Skin of body (tissue), 2 donors: Measurements from ENCODE around the gene DDX49. TPM values are rescaled to one million over a fixed set of nuclear protein-coding genes. Genes with fewer than 3 reads are reported as not detected.
"Not testable (repeated sequence)": the region's sequence is repeated elsewhere in the genome, so short reads cannot be mapped to it uniquely, and the experiment has no call there.

Experiments used
- DNase-seq: peaks from one replicate; lab custom pipeline; 2025; lab: John Stamatoyannopoulos, UW
- total RNA-seq: library from RNA; depleted of rRNA; stranded (reverse); fragments of >200 nt; gene quantifications from one replicate; pipeline ENCODE4 v1.2.3, GENCODE V29; 2014

DDX49 gene
- total RNA-seq, 1 donor from 2014 or later = 31.8 TPM

- no peak for DNase-seq
These were observed 22.3 kb downstream of the DDX49 start for GRCh38 chr19:18941628-18942354.

- no peak for DNase-seq
These were observed 23.2 kb downstream of the DDX49 start for GRCh38 chr19:18942692-18943091.

DNA sequence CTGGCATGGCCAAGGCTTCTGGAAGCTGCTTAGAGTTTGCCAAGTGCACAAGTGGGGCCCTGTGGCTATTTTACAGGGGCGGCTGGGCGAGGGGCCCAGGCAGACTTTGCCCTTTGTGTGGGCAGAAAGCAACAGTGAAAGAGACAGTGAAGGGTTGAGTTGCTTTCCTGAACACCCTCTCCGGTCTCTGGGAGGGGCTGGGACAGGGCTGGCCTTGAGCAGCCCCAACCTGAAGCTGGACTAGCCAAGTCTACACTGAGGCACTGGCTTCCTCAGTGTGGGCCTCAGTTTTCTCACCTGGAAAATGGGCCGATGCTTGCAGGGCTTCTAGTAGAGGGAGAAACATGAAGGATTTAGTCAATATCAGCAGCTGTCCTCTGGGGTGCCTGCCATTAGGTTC, 23.9 kb downstream of the DDX49 start:
- no peak for DNase-seq

GRCh38 chr19:18945297-18945696, 25.8 kb downstream of the DDX49 start:
- no peak for DNase-seq

DNA sequence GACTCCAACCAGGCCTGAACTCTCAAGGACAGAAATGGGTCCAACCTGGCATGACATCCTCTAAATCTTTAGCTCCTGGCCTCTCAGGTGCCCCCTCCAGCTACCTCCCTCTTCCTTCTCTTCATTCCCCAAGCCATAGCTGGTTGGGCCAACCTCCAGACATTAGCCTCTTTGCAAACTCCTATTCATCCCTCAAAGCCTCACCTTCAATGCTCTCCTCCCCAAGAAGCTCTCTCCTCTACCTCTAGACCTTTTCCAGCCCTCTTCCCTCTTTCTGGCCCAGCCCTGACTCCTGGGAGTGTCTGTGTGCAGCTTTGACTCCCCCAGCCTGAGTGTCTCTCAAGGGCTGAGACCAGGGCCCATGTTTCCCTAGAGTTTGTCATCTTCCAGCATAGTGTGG, 26.8 kb downstream of the DDX49 start:
- DNase-seq = no peak

GRCh38 chr19:18946918-18947317, 27.4 kb downstream of the DDX49 start:
- no peak for DNase-seq

GRCh38 chr19:18948075-18948975, 28.8 kb downstream of the DDX49 start:
- no peak for DNase-seq

DNA sequence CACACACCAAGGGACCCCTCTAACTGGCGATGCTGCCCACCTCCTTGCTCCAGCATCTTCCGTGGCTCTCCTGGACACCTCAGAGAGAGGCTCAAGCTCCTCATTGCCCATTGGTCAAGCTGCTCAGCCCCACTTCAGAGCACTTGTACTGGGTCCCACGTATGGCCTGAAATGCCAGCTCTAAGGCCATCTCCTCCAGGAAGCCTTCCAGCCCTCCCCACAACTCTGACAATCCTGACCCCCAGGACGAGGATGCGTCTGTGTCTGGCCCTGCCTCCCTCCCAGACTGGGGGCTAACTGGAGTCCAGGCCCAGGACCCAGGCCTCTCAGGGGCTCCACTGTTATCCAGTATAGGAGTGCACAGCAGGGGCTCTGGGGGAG, 29.5 kb downstream of the DDX49 start:
- DNase-seq = no peak

DNA sequence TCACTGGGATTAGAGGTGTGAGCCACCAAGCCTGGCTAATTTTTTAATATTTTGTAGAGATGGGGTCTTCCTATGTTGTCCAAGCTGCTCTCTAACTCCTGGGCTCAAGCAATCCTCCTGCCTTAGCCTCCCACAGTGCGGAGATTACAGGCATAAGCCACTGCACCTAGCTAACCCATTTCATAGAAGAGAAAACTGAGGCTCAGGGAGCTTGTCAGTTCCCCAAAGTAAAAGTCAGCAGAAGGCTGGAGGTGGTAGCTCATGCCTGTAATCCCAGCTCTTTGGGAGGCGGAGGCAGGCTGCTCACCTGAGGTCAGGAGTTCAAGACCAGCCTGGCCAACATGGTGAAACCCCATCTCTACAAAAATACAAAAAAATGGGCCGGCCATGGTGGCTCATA, 30.3 kb downstream of the DDX49 start:
- DNase-seq = no peak

DNA sequence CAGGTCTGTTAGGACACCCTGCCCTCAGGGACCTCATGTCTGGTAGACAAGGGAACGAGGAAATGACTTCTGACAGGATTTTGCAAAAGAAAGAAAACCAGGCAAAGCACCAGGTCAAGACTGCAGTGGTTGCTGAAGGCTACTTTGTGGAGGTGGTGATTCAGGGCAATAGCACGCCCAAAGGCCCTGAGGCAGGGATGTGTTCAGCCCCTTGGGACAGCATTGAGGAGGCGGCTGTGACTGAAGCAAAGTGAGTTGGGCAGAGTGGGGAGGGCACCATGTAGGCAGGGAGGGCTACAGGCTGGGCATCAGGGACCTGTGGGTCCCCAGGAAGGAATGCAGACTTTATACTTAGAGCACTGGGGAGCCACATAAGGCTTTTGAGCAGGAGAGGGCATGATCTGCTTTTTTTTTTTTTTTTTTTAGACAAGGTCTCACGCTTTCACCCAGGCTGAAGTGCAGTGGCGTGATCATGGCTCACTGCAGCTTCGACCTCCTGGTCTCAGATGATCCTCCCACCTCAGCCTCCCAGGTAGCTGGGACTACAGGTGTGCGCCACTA, 32.3 kb downstream of the DDX49 start:
- DNase-seq = no peak

DNA sequence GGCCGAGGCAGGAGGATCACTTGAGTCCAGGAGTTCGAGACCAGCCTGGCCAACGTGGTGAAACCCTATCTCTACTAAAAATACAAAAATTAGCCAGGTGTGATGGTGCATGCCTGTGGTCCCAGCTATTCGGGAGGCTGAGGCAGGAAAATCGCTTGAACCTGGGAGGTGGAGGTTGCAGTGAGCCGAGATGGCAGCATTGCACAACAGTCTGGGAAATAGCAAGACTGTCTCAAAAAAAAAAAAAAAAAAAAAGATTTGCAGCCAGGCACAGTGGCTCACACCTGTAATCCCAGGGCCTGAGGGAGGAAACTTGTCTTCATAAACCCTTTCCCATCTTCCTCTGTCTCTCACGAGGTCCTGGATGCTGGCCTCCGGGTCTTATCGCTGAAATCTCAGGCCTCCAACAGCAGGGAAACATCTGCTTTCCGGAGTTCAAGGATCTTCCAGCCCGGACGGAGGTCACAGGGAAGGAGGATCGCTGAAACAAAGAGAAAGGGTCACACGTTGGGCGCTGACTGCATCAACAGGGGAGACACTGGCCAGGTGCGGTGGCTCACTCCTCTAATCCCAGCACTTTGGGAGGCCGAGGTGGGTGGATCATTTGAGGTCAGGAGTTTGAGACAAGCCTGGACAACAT, 33.0 kb downstream of the DDX49 start:
- DNase-seq = not testable (repeated sequence)

GRCh38 chr19:18954094-18954493, 34.6 kb downstream of the DDX49 start:
- no peak for DNase-seq

DNA sequence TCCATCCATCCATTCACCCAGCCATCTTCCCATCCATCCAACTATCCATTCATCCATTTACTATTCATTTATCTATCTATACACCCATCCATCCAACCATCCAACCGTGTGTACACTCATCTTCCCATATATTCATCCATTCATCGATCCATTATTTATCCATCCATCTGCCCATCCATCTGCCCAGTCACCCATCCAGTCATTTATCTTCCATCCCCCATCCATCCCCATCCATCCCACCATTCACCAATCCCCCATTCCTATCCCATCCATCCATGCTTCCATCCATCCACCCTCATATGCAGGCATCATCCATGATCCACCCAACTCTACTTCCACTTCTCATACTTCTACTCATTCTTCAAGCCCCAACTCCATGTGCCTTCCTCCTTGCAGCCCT, 35.5 kb downstream of the DDX49 start:
- DNase-seq = no peak

DNA sequence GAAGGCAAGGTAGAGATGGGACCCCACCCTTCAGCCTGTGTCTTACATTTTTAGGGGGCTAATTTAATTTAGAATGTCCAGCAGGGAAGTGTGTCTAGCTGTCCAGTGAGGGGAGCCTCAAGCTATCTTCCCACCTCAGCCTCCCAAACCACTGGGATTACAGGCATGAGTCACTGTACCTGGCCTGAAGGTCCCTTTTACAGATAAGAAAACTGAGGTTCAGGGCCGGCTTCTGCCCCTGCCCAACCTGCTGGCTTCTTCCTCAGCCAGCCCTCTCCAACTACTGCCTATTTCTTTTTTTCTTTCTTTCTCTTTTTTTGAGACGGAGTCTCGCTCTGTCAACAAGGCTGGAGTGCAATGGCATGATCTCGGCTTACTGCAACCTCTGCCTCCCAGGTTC, 40.9 kb downstream of the DDX49 start:
- DNase-seq = no peak

DNA sequence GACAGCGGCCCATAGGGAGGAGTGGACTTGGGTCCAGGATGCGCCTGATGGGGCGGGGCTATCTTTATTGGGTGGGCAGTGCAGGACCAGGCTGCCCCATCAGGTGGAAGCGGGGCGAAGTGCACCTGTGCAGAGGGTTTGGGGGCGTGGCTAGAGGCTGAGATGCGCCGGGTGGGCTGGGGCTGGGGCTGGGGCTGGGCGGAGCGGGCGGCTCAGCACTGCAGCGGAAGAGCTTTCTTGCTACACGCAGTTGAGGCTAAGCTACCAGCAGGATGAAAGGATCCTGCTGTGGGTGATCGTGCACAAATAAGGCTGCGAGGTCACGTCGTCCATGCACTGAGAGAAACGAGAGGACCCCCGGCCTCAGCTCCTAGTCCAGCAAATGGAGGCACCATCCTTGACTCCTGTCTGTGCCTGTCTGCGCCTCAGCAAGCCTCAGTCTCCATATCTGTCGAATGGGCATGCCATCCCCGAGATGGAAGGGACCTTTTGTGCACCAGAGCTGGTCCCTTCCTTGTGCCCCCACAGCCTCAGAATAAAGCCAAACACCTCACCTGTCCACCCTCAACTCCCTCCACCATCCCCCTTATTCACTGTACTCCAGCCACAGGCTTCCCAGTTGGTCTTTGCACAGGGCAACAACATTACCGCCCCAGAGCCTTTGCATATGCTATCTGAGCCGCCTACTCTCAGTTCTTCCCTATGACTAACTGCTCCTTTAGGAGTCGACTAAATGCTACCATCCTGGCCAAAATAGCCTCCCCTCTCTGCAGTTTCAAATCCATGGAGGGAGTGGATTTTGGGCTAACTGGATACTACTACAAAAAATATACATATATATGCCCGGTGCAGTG, 42.5 kb downstream of the DDX49 start:
- DNase-seq = no peak

GRCh38 chr19:18964121-18964520, 44.6 kb downstream of the DDX49 start:
- DNase-seq = no peak

DNA sequence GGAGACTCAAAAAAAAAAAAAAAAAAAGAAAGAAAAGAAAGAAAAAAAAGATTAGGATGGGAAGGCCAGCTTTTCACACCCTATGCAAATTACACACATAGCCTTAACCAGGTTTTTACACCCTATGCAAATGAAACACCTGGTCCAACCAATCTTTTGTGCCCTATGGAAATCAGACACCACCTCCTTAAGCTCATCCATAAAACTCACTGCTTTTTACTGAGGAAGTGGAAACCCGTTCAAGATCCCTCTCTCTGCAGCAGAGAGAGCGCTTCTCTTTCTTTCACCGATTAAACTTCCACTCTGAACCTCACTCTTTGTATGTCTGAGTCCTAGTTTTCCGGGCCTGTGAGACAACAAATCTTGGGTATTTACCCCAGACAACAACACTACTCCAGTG, 46.8 kb downstream of the DDX49 start:
- DNase-seq = no peak

GRCh38 chr19:18967358-18968146, 48.0 kb downstream of the DDX49 start:
- DNase-seq = no peak

DNA sequence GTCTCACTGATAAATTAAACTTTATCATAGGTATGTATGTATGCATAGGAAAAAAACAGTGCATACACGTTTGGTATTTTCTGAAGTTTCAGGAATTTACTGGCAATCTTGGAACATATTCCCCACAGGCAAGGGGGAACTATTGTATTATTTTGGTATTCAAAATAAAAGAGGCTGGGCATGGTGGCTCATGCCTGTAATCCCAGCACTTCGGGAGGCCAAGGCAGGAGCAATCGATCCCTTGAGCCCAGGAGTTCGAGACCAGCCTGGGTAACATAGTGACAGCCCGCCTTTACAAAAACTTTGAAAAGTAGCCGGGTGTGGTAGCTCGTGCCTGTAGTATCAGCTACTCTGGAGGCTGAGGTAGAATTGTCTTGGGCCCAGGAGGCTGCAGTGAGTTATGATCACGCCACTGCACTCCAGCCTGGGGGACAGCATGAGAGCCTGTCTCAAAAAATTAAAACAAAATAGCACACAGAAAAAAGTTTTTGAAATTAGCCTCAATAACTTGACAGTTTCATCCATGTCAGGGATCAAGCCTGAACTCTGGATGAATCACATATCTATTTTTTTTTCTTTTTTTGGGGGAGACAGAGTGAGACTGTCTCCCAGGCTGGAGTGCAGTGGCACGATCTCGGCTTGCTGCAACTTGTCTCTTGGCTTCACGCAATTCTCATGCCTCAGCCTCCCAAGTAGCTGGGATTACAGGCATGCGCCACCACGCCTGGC, 50.6 kb downstream of the DDX49 start:
- no peak for DNase-seq
